ES-I3 (cell line): ENCODE data around the gene FAM222B.
"Not testable (repeated sequence)": the region's sequence is repeated elsewhere in the genome, so short reads cannot be mapped to it uniquely, and the experiment has no call there.

ENCODE experiments used
- H3K36me3 ChIP-seq: 2 replicates; pipeline ENCODE4 v1.6.1; 2013; ENCODE audit warnings: mild to moderate bottlenecking, low read length, control low read depth, moderate library complexity; ENCODE audit not compliant: insufficient read depth
- H3K4me1 ChIP-seq: 2 replicates; pipeline ENCODE4 v1.6.1; 2013; ENCODE audit warnings: mild to moderate bottlenecking, control low read depth, low read length; ENCODE audit not compliant: insufficient read depth
- H3K9ac ChIP-seq: 2 replicates; pipeline ENCODE4 v1.6.1; 2013; ENCODE audit warnings: low read depth, mild to moderate bottlenecking, low read length, moderate library complexity
- H3K9me3 ChIP-seq: 2 replicates; pipeline ENCODE4 v1.6.1; 2013; ENCODE audit warnings: mild to moderate bottlenecking, low read length, moderate library complexity; ENCODE audit not compliant: control insufficient read depth, insufficient read depth

Gene FAM222B

DNA sequence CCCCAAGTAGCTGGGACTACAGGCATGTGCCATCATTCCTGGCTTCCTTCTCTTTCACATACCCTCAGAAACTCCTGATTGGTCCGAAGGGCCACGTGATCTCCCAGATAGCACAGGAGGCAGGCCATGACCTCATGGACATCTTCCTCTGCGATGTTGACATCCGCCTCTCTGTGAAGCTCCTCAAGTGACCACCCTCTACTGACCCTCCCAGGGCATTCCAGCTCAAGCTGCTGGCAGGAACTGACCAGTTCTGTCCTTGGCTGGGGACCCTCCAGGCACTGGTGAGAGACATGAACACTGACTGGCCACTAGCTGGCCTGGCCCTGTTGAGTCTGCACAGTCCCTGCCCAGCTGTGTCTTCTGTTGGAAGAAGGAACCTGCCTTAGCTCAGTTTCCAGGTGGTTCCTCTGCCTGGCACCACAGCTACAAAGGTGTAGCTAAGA lies 17.8 kb upstream of the FAM222B start:
- no peak overlapping the region for H3K9ac ChIP-seq
- peaks cover 5% of the 10 kb centered on the region; the same call in 1 of the 2 replicates for H3K4me1 ChIP-seq
- H3K9me3 ChIP-seq = no peaks in the 10 kb centered on the region
- H3K36me3 ChIP-seq = peaks cover 8% of the 10 kb centered on the region

DNA sequence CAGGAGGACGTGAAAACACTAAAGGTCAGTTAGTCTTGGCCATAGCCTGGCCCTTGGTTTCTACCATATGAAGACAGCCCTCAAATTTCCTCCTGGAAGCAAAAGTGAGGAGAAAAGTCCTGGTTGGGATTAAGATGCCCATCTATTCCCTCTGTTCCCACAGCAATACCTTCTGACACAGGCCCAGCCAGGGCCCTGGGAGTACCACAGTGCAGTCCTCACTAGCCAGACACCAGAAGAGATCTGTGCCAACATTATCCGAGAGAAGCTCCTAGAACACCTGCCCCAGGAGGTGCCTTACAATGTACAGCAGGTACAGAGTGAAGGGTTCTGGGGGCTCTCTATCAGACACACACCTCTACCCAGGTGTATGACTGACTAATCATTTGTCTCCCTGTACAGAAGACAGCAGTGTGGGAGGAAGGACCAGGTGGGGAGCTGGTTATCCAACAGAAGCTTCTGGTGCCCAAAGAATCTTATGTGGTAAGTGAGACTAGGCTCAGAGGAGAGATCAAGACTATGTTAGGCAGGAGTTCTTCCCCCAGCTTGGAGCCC lies 16.3 kb upstream of the FAM222B start:
- peaks cover 2% of the 10 kb centered on the region; the same call in 1 of the 2 replicates for H3K4me1 ChIP-seq
- peaks cover 8% of the 10 kb centered on the region for H3K36me3 ChIP-seq
- H3K9me3 ChIP-seq = no peaks in the 10 kb centered on the region
- H3K9ac ChIP-seq = no peak overlapping the region

DNA sequence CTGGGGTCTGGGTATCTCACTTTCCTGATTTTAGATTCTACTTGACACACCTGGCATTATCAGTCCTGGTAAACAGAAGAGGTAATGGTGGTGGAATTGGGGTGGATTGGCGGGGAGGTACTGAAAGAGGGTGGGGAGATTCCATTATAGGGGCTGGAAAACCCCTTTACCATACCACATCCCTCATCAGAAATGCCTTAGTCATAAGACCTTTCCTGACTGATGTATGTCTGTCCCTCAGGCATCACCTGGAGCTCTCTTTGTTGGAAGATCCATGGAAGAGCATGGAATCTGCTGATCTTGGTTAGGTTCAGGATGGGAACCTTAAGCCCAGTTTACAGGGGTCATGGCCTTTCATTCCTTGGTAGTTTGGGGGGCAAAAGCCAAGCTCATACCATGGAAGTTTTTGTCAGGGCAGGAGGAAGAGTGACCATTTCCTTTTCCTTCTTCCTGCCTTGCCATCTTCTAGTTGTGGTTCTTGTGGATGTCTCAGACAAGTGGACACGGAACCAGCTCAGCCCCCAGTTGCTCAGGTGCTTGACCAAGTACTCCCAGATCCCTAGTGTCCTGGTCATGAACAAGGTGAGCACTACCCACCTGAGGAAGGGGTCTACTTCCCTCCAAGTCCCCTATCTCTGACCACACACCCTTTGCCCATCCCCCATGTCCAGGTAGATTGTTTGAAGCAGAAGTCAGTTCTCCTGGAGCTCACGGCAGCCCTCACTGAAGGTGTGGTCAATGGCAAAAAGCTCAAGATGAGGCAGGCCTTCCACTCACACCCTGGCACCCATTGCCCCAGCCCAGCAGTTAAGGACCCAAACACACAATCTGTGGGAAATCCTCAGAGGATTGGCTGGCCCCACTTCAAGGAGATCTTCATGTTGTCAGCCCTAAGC lies 15.6 kb upstream of the FAM222B start:
- Histone ChIP-seq H3K36me3 (peaks cover 8% of the 10 kb centered on the region), H3K9ac (no peak overlapping the region), H3K4me1 (peaks cover 2% of the 10 kb centered on the region; the same call in 1 of the 2 replicates), H3K9me3 (no peaks in the 10 kb centered on the region)

DNA sequence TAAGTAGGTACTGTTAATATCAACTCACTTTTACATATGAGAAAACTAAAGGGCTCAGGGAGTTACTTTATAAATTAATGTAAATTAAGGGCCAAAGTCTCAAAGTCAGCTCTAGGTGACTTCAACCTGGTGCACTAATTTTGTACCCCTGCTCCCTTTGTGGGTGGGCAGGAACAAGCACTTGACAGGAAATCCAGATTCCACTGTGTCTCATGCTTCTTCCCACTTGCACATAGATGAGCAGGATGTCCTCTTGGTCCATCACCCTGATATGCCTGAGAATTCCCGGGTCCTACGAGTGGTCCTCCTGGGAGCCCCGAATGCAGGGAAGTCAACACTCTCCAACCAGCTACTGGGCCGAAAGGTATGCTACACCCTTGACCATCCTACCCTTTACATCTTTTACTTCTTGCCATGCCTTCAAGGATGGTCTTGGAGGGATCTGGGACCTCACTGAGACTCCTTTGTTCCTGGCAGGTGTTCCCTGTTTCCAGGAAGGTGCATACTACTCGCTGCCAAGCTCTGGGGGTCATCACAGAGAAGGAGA lies 13.5 kb upstream of the FAM222B start:
- H3K4me1 ChIP-seq = peaks cover 2% of the 10 kb centered on the region; the same call in 1 of the 2 replicates
- H3K9me3 ChIP-seq = no peaks in the 10 kb centered on the region
- peaks cover 8% of the 10 kb centered on the region for H3K36me3 ChIP-seq
- H3K9ac ChIP-seq = no peak overlapping the region

DNA sequence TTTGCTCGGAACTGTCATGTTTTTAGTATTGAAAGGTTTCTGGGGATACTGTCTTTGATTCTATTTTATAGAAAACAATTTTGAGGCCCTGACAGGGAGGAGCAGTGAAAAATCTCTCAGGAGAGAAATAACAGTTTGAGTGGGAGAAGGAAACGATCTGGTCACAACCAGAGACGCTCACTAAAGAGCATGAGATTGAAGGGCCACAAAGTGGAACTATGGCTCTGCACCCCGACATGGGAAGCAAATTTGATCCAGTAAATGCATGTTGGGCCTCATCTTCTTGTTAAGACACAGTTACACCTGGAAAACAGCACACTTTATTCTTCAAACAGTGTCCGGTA lies 12.7 kb upstream of the FAM222B start:
- no peaks in the 10 kb centered on the region for H3K9me3 ChIP-seq
- H3K36me3 ChIP-seq = peaks cover 6% of the 10 kb centered on the region
- peaks cover 2% of the 10 kb centered on the region; the same call in 1 of the 2 replicates for H3K4me1 ChIP-seq
- H3K9ac ChIP-seq = peak overlapping the region; percentile 85

DNA sequence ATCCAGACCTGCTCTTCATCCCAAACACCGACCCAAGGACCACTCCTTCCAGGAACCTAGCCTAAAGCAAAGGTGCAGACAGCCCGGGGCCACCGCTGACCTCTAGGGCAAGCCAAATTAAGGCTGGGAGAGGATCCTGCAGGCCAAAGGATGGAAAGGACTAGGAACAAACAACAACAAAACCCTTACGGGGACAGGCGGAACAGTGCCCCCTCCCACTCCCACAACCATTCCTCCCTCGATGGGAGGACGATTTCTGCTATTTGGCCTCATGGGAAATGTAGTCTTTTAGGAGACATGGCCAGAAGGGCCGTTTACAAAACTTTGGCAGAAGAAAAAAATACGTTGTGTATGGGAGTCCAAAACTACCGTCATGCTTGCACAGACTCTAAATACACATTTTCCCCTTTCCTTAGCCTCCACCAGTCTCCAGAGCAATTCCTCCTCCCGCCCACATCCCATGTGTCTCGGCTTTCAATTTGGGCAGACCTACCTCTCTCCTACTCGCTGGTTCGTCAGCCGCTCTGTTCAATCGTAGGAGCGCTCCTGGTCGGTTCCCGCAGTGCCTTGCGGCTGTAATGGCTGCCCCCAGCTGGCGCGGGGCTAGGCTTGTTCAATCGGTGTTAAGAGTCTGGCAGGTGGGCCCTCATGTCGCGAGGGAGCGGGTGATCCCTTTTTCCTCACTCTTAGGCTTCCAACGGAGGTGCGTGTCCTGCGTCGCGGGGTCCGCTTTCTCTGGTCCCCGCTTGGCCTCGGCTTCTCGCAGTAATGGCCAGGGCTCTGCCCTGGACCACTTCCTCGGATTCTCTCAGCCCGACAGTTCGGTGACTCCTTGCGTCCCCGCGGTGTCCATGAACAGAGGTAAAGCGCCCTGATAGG lies 12.1 kb upstream of the FAM222B start, which contains the start of gene ERAL1:
Gene ERAL1 (plus strand): TSS at position 560 of the 879 bp plus-strand sequence. CDS start 19 bp downstream, at position 579.
- Histone ChIP-seq H3K4me1 (peaks cover 2% of the 10 kb centered on the region; the same call in 1 of the 2 replicates), H3K36me3 (0 out of 2 replicates have a peak, but pooled peaks cover 3% of the 10 kb centered on the region), H3K9me3 (no peaks in the 10 kb centered on the region), H3K9ac (peak within 1 kb of the TSS; percentile 85)

DNA sequence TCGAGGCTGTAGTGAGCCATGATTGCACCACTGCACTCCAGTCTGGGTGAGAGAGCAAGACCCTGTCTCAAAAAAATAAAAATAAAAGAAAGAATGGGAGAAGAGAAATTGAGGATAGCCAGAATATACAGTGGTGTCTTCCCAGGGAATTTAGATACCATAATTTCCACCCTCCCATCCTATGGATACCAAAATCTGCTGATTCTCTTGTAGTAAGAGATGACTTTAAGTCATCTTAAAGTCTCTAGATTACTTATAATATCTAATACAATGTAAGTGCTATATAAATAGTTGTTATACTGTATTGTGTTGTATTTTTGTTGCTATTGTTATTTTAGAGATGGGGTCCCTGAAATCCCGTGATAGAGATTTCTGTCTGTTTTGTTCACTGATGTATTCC lies 10.7 kb upstream of the FAM222B start:
- H3K9me3 ChIP-seq = no peaks in the 10 kb centered on the region
- no peak overlapping the region for H3K9ac ChIP-seq
- peaks cover 2% of the 10 kb centered on the region; the same call in 1 of the 2 replicates for H3K4me1 ChIP-seq
- no peaks in the 10 kb centered on the region for H3K36me3 ChIP-seq

DNA sequence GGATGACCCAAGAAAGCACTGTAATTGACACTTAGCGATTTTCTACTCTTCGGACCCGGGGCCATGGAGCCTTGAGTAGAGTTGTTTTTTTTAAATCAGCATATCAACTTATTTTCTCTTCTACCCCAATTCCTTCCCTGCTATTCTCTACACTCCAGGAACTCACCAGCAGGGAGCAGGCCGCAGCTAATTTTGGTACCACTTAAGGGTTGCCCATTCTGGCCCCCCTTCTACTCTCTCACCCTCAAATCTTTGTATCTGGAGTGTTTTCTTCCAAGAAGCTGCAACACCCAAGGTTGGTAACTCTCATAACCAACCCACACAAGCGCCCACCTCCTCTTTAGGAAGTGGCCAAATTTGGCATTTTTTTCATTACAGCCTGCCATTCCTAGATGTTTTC lies 6.7 kb upstream of the FAM222B start:
- Histone ChIP-seq H3K4me1 (peaks cover 2% of the 10 kb centered on the region; the same call in 1 of the 2 replicates), H3K9ac (no peak overlapping the region), H3K9me3 (no peaks in the 10 kb centered on the region), H3K36me3 (no peaks in the 10 kb centered on the region)

DNA sequence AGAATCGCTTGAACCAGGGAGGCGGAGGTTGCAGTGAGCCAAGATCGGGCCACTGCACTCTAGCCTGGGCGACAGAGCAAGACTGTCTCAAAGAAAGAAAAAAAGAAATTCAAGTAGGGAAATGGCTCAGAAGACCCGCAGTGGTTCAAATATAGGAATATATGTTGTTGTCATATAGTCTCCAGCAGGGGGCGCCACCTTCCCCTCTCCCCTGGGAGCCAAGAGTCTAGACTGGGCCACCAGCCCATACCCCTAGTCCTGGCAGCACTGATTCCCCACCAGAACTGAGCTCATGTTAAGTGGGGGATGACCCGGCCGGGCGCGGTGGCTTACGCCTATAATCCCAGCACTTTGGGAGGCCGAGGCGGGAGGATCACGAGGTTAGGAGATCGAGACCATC lies 6.1 kb upstream of the FAM222B start:
- not testable (repeated sequence) for H3K36me3 ChIP-seq, H3K4me1 ChIP-seq, H3K9me3 ChIP-seq, H3K9ac ChIP-seq

DNA sequence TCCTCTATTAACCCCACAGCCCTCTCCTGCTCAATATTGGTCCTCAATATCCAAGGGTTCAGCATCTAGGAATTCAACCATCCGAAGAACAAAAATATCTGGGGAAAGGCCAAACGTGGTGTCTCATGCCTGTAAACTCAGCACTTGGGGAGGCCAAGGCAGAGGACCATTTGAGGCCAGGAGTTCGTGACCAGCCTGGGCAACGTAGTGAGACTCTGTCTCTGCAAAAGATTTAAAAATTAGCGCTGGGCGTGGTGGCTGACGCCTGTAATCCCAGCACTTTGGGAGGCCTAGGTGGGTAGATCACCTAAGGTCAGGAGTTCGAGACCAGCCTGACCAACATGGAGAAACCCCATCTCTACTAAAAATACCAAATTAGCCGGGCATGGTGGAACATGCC lies 4.1 kb upstream of the FAM222B start:
- not testable (repeated sequence) for H3K9me3 ChIP-seq, H3K9ac ChIP-seq, H3K4me1 ChIP-seq, H3K36me3 ChIP-seq

DNA sequence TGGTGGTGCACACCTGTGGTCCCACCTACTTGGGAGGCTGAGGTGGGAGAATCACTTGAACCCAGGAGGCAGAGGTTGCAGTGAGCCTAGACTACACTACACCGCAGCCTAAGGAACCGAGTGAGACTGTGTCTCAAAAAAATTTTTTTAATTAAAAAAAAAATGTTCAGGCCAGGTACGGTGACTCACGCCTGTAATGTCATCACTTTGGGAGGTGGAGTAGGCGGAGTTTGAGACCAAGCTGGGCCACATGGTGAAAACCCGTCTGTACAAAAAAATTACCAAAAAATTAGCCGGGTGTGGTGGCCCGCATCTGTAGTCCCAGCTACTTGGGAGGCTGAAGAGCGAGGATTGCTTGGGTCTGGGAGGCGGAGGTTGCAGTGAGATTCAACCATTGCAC lies 3.6 kb upstream of the FAM222B start:
- no peak overlapping the region for H3K9ac ChIP-seq
- H3K36me3 ChIP-seq = no peaks in the 10 kb centered on the region

DNA sequence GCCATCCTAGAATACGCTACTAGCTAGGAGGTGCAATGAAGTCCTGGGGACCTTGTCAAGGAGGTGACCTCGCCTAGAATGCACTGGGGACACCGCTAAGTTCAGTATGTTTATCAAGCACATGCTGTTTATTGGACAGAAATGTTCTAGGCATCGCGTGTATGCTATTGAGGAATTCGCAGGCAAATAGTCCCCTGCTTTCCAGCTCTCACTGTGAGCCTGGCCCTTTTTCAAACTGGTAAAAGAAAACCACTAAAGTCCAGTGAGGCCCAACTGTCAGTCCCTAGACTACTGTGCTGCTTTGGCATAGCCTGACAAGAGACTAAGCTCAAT lies 1.2 kb upstream of the FAM222B start:
- Histone ChIP-seq H3K9ac (no peak overlapping the region), H3K36me3 (no peaks in the 10 kb centered on the region), H3K9me3 (no peaks in the 10 kb centered on the region), H3K4me1 (no peaks in the 10 kb centered on the region)

More for the DNA sequence above, 3.6 kb upstream of the FAM222B start:
- no peaks in the 10 kb centered on the region for H3K4me1 ChIP-seq
- no peaks in the 10 kb centered on the region for H3K9me3 ChIP-seq

DNA sequence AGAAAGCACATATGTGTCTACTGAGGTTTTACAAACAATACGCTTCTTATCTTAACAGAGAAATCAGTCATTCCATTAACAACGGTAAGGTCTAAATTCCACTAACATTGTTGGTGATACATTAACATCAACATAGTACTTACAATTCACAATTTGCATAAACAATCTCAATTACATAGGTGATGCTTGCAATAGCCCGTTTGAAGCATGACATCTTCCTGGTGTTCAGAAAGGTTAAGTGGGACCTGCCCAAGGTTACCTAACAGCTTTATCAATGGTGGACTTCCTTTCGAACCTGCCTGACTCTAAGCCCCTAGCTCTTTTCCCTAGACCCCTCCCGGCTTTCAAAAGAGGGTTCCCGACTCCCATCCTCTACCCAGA lies 699 bp downstream of the FAM222B start:
- Histone ChIP-seq H3K9me3 (no peaks in the 10 kb centered on the region), H3K4me1 (no peaks in the 10 kb centered on the region), H3K36me3 (no peaks in the 10 kb centered on the region), H3K9ac (peak overlapping the region; percentile 93)

DNA sequence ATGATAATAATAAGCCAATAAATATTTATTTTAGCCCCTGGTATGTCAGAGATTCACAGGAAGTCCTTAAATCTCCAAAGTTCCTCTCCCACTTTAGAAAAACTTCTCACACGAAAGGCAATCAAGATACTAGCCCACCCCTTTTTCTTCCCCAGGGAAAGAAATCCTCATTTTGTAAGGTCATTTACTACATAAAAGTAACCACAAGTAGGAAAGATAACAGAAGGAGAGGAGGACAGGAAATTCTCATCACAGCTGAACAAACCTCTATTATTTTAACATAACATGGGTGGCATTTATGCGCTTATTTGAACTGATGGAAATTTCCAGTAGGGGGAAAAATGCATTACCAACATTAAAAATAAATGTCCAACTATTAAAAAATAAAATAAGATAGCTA lies 3.4 kb downstream of the FAM222B start:
- H3K4me1 ChIP-seq = no peaks in the 10 kb centered on the region
- no peak overlapping the region for H3K9ac ChIP-seq

More for the DNA sequence above, 3.4 kb downstream of the FAM222B start:
- Histone ChIP-seq H3K9me3 (no peaks in the 10 kb centered on the region), H3K36me3 (no peaks in the 10 kb centered on the region)
